Esophagus muscularis mucosa (tissue), 4 donors: ENCODE data around the gene GDE1. TPM values are rescaled to one million over a fixed set of nuclear protein-coding genes. Genes with fewer than 3 reads are reported as not detected.

Source experiments
- DNase-seq: peaks from one replicate; pipeline ENCODE4 v3.0.0-alpha.2; 2017; ENCODE audit errors: extremely low spot score
- H3K27ac ChIP-seq, 4 donors: fragments of 200-600 bp; sonication (generic); replicated peaks in 1 of 4; 1 replicate in 3 of 4; 2 replicates in 1 of 4; pipeline ENCODE4 v1.5.1; 2016 to 2019; ENCODE audit warnings: mild to moderate bottlenecking in 1 of 4
- H3K27me3 ChIP-seq, 4 donors: fragments of 200-600 bp; sonication (generic); one replicate each; pipeline versions ENCODE4 v1.5.1 to v1.6.0; 2016 to 2019
- H3K36me3 ChIP-seq, 4 donors: fragments of 200-600 bp; sonication (generic); one replicate each; pipeline ENCODE4 v1.5.1; 2016 to 2019
- H3K4me1 ChIP-seq, 4 donors: fragments of 200-600 bp; sonication (generic); one replicate each; pipeline ENCODE4 v1.5.1; 2016 to 2019
- H3K4me3 ChIP-seq, 4 donors: fragments of 200-600 bp; sonication (generic); 1 replicate in 2 of 4; 2 replicates in 2 of 4; pipeline ENCODE4 v1.5.1; 2016 to 2019; ENCODE audit warnings: mild to moderate bottlenecking in 4 of 4, moderate library complexity in 1 of 4
- H3K9me3 ChIP-seq, 4 donors: fragments of 200-600 bp; sonication (generic); 1 replicate in 3 of 4; 2 replicates in 1 of 4; pipeline ENCODE4 v1.5.1; 2016 to 2019
- EP300 ChIP-seq: sonication (generic); formaldehyde crosslinking; IDR thresholded peaks from one replicate; pipeline ENCODE4 v1.6.1; 2017; ENCODE audit warnings: antibody characterized with exemption
- POLR2A ChIP-seq: fragments of 450-650 bp; IDR thresholded peaks from one replicate; pipeline ENCODE4 v1.6.1; 2017; ENCODE audit warnings: antibody characterized with exemption, moderate library complexity, mild to moderate bottlenecking, low read depth
- POLR2AphosphoS5 ChIP-seq, 2 donors: sonication (generic); formaldehyde crosslinking; IDR thresholded peaks; one replicate each; pipeline ENCODE4 v1.6.1; 2017; ENCODE audit warnings: antibody characterized with exemption in 2 of 2
- WGBS: methylation state at CpG from one replicate; pipeline ENCODE4 v1.1.5; 2018; 5-methylcytosine and 5-hydroxymethylcytosine counted together
- intact Hi-C: fragments of 100-400 bp; cut with DNase I; formaldehyde crosslinking; loops from one replicate; pipeline ENCODE4 v1.15.1; 2023
- total RNA-seq, 4 donors: library from RNA; depleted of rRNA; stranded (reverse); fragments of >200 nt; gene quantifications; one replicate each; pipeline versions ENCODE4 v1.1.0 to v1.2.1, GENCODE V29; 2016
- TF ChIP-seq, protein P1 (sequence below), 3 experiments: fragments of 200-600 bp in 2 of 3; fragments of 450-650 bp in 1 of 3; sonication (generic) in 2 of 3; IDR thresholded peaks; one replicate each; pipeline ENCODE4 v1.5.1; 2017 to 2019; ENCODE audit warnings: antibody characterized with exemption in 3 of 3, mild to moderate bottlenecking in 2 of 3, moderate library complexity in 1 of 3

Gene GDE1
- total RNA-seq, 4 donors from 2014 or later, result 90.9 to 124 (median 109) TPM

DNA sequence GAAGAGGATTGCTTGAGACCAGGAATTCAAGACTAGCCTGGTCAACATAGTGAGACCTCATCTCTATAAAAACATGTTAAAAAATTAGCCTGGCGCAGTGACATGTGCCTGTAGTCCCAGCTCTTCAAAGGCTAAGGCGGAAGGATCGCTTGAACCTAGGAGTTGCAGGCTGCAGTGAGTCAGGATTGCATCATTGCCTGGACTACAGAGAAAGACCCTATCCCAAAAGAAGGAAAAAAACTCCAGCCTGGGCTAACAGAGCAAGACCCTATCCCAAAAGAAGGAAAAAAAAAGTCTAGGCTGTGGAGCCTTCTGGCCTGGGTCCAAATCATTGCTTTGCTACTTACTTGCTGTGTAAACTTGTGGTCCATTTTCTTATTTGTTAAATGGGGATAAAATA lies 6.8 kb upstream of the GDE1 start:
- Histone ChIP-seq H3K36me3 (peaks cover 8 to 48% (median 19%) of the 10 kb centered on the region in 4 donors), H3K9me3 (no peaks in the 10 kb centered on the region), H3K4me1 (peaks cover 9 to 32% (median 17%) of the 10 kb centered on the region in 4 donors), H3K27me3 (no peaks in the 10 kb centered on the region), H3K27ac (no peak overlapping the region), H3K4me3 (no peak overlapping the region)
- intact Hi-C loops, result loop anchor here (10.0 kb wide), 2 partner anchors 464 to 734 kb away; partner anchors contain the start of genes COQ7 and RPS15A
- TF ChIP-seq EP300 (no peak), POLR2A (no peak), POLR2AphosphoS5 (IDR thresholded peaks at IDR 0.05) (no peak)
- TF ChIP-seq, protein P1, sequence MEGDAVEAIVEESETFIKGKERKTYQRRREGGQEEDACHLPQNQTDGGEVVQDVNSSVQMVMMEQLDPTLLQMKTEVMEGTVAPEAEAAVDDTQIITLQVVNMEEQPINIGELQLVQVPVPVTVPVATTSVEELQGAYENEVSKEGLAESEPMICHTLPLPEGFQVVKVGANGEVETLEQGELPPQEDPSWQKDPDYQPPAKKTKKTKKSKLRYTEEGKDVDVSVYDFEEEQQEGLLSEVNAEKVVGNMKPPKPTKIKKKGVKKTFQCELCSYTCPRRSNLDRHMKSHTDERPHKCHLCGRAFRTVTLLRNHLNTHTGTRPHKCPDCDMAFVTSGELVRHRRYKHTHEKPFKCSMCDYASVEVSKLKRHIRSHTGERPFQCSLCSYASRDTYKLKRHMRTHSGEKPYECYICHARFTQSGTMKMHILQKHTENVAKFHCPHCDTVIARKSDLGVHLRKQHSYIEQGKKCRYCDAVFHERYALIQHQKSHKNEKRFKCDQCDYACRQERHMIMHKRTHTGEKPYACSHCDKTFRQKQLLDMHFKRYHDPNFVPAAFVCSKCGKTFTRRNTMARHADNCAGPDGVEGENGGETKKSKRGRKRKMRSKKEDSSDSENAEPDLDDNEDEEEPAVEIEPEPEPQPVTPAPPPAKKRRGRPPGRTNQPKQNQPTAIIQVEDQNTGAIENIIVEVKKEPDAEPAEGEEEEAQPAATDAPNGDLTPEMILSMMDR (IDR thresholded peaks at IDR 0.05), result no peak
- WGBS, result 98% methylated on average over 3 of the region's 3 CpGs
- no peak for DNase-seq

DNA sequence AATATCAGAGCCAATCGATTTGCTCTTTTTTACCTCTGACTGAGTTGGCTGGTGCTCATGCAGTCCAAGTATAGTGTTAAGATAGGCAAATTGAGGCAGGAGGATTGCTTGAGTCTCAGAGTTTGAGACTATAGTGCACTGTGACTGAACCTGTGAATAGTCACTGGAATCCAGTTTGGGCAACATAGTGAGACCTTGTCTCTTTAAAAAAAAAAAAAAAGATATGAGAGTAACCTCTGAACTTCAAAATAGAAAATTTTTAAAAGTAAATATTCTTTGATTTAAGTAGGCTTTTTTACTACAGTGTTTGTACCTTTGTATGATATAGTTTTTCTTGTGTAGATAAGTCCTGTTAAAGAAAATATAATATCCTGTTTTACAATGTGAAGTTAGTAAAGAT lies 5.3 kb upstream of the GDE1 start:
- Histone ChIP-seq H3K4me1 (peaks cover 15 to 37% (median 30%) of the 10 kb centered on the region in 4 donors), H3K36me3 (peaks cover 8 to 34% (median 13%) of the 10 kb centered on the region in 4 donors), H3K4me3 (no peak overlapping the region), H3K27me3 (no peaks in the 10 kb centered on the region), H3K9me3 (no peaks in the 10 kb centered on the region), H3K27ac (no peak overlapping the region)
- WGBS, result 96% methylated on average over 1 of the region's 1 CpG
- TF ChIP-seq, protein P1 (IDR thresholded peaks at IDR 0.05), result no peak
- TF ChIP-seq POLR2AphosphoS5 (IDR thresholded peaks at IDR 0.05) (no peak), EP300 (no peak), POLR2A (no peak)
- DNase-seq, result no peak
- intact Hi-C loops, result loop anchor here (10.0 kb wide), 2 partner anchors 462 to 732 kb away; partner anchors contain the start of genes COQ7 and RPS15A

DNA sequence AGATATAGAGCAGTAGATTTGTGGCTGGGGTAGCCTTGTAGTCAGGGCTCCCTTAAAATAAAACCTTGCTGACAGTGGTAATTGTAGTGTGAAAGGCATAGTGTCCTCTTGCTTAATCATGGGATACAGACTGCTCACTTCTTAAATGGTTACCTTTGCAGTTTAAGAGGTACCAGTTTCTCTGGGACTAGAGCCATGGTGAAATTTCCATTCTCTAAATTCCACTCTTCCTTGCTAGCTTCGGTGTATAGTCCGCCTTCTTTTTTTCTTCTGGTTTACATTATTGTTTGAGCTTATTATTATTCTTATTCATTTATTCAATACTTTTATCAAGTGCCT lies 3.5 kb upstream of the GDE1 start:
- WGBS, result 78% methylated on average over 2 of the region's 2 CpGs
- peak overlapping the region in 2 of 4 donors; percentile 91 to 95 for H3K4me3 ChIP-seq
- H3K27me3 ChIP-seq, result no peaks in the 10 kb centered on the region
- H3K36me3 ChIP-seq, result peaks cover 8 to 18% (median 13%) of the 10 kb centered on the region in 4 donors
- TF ChIP-seq EP300, result no peak
- TF ChIP-seq, protein P1 (IDR thresholded peaks at IDR 0.05), result no peak
- TF ChIP-seq POLR2AphosphoS5 (IDR thresholded peaks at IDR 0.05), result no peak
- no peak for TF ChIP-seq POLR2A
- DNase-seq, result no peak
- no peak overlapping the region for H3K27ac ChIP-seq
- intact Hi-C loops, result loop anchor here (10.0 kb wide), 2 partner anchors 461 to 731 kb away; partner anchors contain the start of genes COQ7 and RPS15A
- H3K9me3 ChIP-seq, result no peaks in the 10 kb centered on the region
- peaks cover 22 to 47% (median 40%) of the 10 kb centered on the region in 4 donors for H3K4me1 ChIP-seq

DNA sequence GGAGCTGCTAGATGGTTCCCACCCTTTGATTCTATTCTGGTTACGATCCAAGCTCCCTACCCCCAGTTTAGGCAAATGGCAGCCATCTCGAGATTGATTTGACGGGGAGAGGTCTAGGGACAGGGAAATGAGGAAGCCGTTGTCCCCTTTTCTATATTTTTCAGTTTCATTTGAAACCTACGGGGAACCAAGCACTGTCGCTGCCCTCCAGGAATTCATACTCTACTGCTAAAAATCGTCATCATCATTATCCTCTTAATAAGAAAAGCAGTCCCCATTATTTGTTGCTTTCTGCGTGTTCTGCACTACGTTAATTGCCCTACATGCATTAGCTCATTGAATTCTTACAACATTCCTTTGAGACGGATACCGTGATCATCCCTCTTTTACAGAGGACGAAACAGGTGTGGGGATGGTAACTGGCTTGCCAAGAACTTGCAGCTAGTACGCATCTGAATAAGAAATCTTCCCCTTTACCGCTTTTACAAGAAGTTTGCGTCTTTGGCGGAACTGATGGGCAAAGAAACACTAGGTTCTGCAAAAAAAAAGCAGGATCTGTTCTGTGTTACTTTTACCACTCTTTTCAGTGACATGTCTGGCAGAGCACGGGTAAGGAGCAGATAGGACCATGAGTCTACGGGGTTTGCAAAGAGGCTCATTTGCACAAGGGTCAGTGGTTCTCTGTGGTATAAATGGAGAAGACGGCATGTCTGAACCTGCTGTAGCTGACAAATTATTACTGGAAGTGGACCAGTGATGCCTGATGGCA lies 2.9 kb upstream of the GDE1 start:
- intact Hi-C loops, result loop anchor here (10.0 kb wide), 2 partner anchors 460 to 730 kb away; partner anchors contain the start of genes COQ7 and RPS15A
- no peaks in the 10 kb centered on the region for H3K27me3 ChIP-seq
- WGBS, result 15% methylated on average over 19 of the region's 19 CpGs

More for the DNA sequence above, 2.9 kb upstream of the GDE1 start:
- TF ChIP-seq EP300 (no peak), POLR2AphosphoS5 (IDR thresholded peaks at IDR 0.05) (no peak), POLR2A (no peak)
- TF ChIP-seq, protein P1 (IDR thresholded peaks at IDR 0.05), result no peak
- no peak for DNase-seq
- Histone ChIP-seq H3K9me3 (no peaks in the 10 kb centered on the region), H3K4me3 (peak overlapping the region; percentile 91 to 98 (median 96)), H3K36me3 (peaks cover 8 to 15% (median 13%) of the 10 kb centered on the region in 4 donors), H3K4me1 (peaks cover 27 to 53% (median 46%) of the 10 kb centered on the region in 4 donors), H3K27ac (peak overlapping the region; percentile 72 to 82 (median 74))
